ENCODE measurements around the gene GRHL1. TPM values are rescaled to one million over a fixed set of nuclear protein-coding genes. Genes with fewer than 3 reads are reported as not detected.

The GRHL1 gene
- total RNA-seq, 2 experiments from 2014 or later = 0.28 to 0.38 TPM

- Mint-ChIP-seq H3K4me3 (no peak overlapping the region), H3K27ac (no peak overlapping the region), H3K27me3 (no peaks in the 10 kb centered on the region), H3K9me3 (no peaks in the 10 kb centered on the region), H3K36me3 (ENCODE audit: low read depth) (no peaks in the 10 kb centered on the region), H3K4me1 (ENCODE audit: low read depth) (peaks cover 18% of the 10 kb centered on the region)
- intact Hi-C loops (cut with DNase I, micrococcal nuclease) = no loop called here
- Histone ChIP-seq H3K9me3 (ENCODE audit: control insufficient read depth in 1 of 2, insufficient read depth in 1 of 2, low read length in 2 of 2) (no peaks in the 10 kb centered on the region), H3K27me3 (ENCODE audit: control insufficient read depth in 1 of 2, insufficient read depth in 2 of 2, low read length in 2 of 2) (no peaks in the 10 kb centered on the region), H3K36me3 (ENCODE audit: insufficient read depth, low read length) (no peaks in the 10 kb centered on the region), H3K4me3 (ENCODE audit: low read length) (peak overlapping the region; percentile 46), H3K4me1 (ENCODE audit: insufficient read depth, low read length) (peaks cover 26% of the 10 kb centered on the region), H3K27ac (ENCODE audit: low read depth in 1 of 2, low read length in 2 of 2) (peak overlapping the region; percentile 9 to 43)
- ATAC-seq (ENCODE audit: poor library complexity) (no peak), DNase-seq (no peak)
- ChIA-PET CTCF (interaction anchor here (3.0 kb wide), 1 partner anchor 20 kb away, joined by 17 read pairs; no protein-coding TSS in a partner anchor), POLR2A (interaction anchor here (0.6 to 2.4 kb wide), 4 partner anchors 8 to 420 kb away, joined by 3 to 17 read pairs (median 4); partner anchors contain the start of genes KLF11 and ODC1)
- TF ChIP-seq CTCF (IDR thresholded peaks at IDR 0.05) = no peak
Observed at GRCh38 chr2:10028407-10028987, 77.0 kb downstream of the GRHL1 start.

GRCh38 chr2:10028988-10029874 lies 77.7 kb downstream of the GRHL1 start:
- Histone ChIP-seq H3K4me1 (ENCODE audit: insufficient read depth, low read length) (peaks cover 27% of the 10 kb centered on the region), H3K27ac (ENCODE audit: low read depth in 1 of 2, low read length in 2 of 2) (peak overlapping the region; percentile 43 to 59), H3K9me3 (ENCODE audit: control insufficient read depth in 1 of 2, insufficient read depth in 1 of 2, low read length in 2 of 2) (no peaks in the 10 kb centered on the region), H3K27me3 (ENCODE audit: control insufficient read depth in 1 of 2, insufficient read depth in 2 of 2, low read length in 2 of 2) (no peaks in the 10 kb centered on the region), H3K36me3 (ENCODE audit: insufficient read depth, low read length) (no peaks in the 10 kb centered on the region), H3K4me3 (ENCODE audit: low read length) (peak overlapping the region; percentile 46)
- ChIA-PET POLR2A (interaction anchor here (1.0 to 2.4 kb wide), 3 partner anchors 9 to 419 kb away, joined by 3 to 17 read pairs (median 4); partner anchors contain the start of genes KLF11 and ODC1), CTCF (interaction anchor here (3.0 kb wide), 1 partner anchor 19 kb away, joined by 17 read pairs; no protein-coding TSS in a partner anchor)
- Mint-ChIP-seq H3K4me3 (no peak overlapping the region), H3K4me1 (ENCODE audit: low read depth) (peaks cover 18% of the 10 kb centered on the region), H3K27me3 (no peaks in the 10 kb centered on the region), H3K36me3 (ENCODE audit: low read depth) (no peaks in the 10 kb centered on the region), H3K9me3 (no peaks in the 10 kb centered on the region), H3K27ac (no peak overlapping the region)
- intact Hi-C loops (cut with DNase I, micrococcal nuclease) = no loop called here
- ATAC-seq (ENCODE audit: poor library complexity) = peak; percentile 83
- TF ChIP-seq CTCF (IDR thresholded peaks at IDR 0.05) = no peak
- peak in 9 of 14 experiments; percentile 18 to 80 (median 42) for DNase-seq

GRCh38 chr2:10029875-10030223 lies 78.4 kb downstream of the GRHL1 start:
- H3K27me3 ChIP-seq (ENCODE audit: control insufficient read depth in 1 of 2, insufficient read depth in 2 of 2, low read length in 2 of 2) = no peaks in the 10 kb centered on the region
- DNase-seq = no peak
- H3K4me1 ChIP-seq (ENCODE audit: insufficient read depth, low read length) = peaks cover 29% of the 10 kb centered on the region
- H3K36me3 ChIP-seq (ENCODE audit: insufficient read depth, low read length) = no peaks in the 10 kb centered on the region
- ATAC-seq (ENCODE audit: poor library complexity) = no peak
- TF ChIP-seq CTCF (IDR thresholded peaks at IDR 0.05) = no peak
- intact Hi-C loops (cut with DNase I, micrococcal nuclease) = no loop called here
- ChIA-PET POLR2A (interaction anchor here (1.4 to 2.4 kb wide), 2 partner anchors 10 to 14 kb away, joined by 4 to 17 read pairs; partner anchors contain the start of gene KLF11), CTCF (interaction anchor here (3.0 kb wide), 1 partner anchor 19 kb away, joined by 17 read pairs; no protein-coding TSS in a partner anchor)
- H3K9me3 ChIP-seq (ENCODE audit: control insufficient read depth in 1 of 2, insufficient read depth in 1 of 2, low read length in 2 of 2) = no peaks in the 10 kb centered on the region
- Mint-ChIP-seq H3K4me3 (no peak overlapping the region), H3K27ac (no peak overlapping the region), H3K9me3 (no peaks in the 10 kb centered on the region), H3K27me3 (no peaks in the 10 kb centered on the region), H3K4me1 (ENCODE audit: low read depth) (peaks cover 18% of the 10 kb centered on the region), H3K36me3 (ENCODE audit: low read depth) (no peaks in the 10 kb centered on the region)
- peak overlapping the region; percentile 46 for H3K4me3 ChIP-seq (ENCODE audit: low read length)
- H3K27ac ChIP-seq (ENCODE audit: low read depth in 1 of 2, low read length in 2 of 2) = peak overlapping the region in 1 of 2 donors; percentile 59
